Fibroblast of mammary gland (primary cell): ENCODE results near the gene PCDHA10.
"Not testable (repeated sequence)": the region's sequence is repeated elsewhere in the genome, so short reads cannot be mapped to it uniquely, and the experiment has no call there.

Experiments
- DNase-seq: peaks from one replicate; pipeline ENCODE4 v3.0.0-alpha.2; 2010; ENCODE audit warnings: low read depth
- H3K4me3 ChIP-seq: 2 replicates; pipeline ENCODE4 v1.5.1; 2011; ENCODE audit warnings: low read depth, mild to moderate bottlenecking, low read length, moderate library complexity; ENCODE audit not compliant: control insufficient read depth
- TF ChIP-seq, protein P1 (sequence below): conservative IDR thresholded peaks from 2 replicates; pipeline ENCODE4 v1.5.1; 2011; ENCODE audit warnings: low read depth, low read length, inconsistent platforms; ENCODE audit not compliant: control insufficient read depth, insufficient read depth

The PCDHA10 gene

DNA sequence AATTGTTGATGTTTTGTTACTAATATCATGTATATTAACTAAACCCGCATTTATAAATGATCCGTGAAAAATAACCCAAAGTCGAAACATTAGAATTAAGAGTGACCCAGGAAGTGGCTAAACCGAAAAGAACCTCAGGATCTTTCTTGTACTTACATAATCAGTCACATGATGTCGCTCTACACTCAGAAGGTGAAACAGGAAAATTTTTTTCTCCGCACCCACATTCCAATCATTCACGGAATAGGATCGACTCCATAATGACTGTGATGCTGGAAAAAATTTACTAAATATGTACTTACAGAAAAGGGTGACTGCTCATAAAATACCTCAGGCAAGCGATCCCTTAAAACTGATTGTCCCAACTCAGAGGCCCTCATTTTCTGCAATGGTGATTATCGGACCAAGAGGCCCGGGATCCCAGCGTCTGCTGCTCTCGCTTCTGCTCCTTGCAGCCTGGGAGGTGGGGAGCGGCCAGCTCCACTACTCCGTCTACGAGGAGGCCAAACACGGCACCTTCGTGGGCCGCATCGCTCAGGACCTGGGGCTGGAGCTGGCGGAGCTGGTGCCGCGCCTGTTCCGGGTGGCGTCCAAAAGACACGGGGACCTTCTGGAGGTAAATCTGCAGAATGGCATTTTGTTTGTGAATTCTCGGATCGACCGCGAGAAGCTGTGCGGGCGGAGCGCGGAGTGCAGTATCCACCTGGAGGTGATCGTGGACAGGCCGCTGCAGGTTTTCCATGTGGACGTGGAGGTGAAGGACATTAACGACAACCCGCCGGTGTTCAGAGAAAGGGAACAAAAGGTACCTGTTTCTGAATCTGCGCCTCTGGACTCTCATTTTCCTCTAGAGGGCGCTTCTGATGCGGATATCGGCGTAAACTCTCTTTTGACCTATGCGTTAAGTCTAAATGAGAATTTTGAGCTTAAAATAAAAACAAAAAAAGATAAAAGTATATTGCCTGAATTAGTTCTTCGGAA lies 19.7 kb downstream of the PCDHA10 start, which contains the start of gene PCDHA12:
Gene PCDHA12 (plus strand): TSS at position 224 of the 981 bp plus-strand sequence. CDS start 165 bp downstream, at position 389.
- TF ChIP-seq, protein P1, sequence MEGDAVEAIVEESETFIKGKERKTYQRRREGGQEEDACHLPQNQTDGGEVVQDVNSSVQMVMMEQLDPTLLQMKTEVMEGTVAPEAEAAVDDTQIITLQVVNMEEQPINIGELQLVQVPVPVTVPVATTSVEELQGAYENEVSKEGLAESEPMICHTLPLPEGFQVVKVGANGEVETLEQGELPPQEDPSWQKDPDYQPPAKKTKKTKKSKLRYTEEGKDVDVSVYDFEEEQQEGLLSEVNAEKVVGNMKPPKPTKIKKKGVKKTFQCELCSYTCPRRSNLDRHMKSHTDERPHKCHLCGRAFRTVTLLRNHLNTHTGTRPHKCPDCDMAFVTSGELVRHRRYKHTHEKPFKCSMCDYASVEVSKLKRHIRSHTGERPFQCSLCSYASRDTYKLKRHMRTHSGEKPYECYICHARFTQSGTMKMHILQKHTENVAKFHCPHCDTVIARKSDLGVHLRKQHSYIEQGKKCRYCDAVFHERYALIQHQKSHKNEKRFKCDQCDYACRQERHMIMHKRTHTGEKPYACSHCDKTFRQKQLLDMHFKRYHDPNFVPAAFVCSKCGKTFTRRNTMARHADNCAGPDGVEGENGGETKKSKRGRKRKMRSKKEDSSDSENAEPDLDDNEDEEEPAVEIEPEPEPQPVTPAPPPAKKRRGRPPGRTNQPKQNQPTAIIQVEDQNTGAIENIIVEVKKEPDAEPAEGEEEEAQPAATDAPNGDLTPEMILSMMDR, result no peak
- H3K4me3 ChIP-seq, result no peak within 1 kb of the TSS
- no peak for DNase-seq

DNA sequence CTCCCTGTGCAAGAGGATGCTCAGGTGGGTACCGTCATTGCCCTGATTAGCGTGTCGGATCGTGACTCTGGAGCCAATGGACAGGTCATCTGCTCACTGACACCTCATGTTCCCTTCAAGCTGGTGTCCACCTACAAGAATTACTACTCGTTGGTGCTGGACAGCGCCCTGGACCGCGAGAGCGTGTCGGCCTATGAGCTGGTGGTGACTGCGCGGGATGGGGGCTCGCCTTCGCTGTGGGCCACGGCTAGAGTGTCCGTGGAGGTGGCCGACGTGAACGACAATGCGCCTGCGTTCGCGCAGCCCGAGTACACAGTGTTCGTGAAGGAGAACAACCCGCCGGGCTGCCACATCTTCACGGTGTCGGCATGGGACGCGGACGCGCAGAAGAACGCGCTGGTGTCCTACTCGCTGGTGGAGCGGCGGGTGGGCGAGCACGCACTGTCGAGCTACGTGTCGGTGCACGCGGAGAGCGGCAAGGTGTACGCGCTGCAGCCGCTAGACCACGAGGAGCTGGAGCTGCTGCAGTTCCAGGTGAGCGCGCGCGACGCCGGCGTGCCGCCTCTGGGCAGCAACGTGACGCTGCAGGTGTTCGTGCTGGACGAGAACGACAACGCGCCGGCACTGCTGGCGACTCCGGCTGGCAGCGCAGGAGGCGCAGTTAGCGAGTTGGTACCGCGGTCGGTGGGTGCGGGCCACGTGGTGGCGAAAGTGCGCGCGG lies 21.0 kb downstream of the PCDHA10 start:
- H3K4me3 ChIP-seq, DNase-seq: not testable (repeated sequence)

DNA sequence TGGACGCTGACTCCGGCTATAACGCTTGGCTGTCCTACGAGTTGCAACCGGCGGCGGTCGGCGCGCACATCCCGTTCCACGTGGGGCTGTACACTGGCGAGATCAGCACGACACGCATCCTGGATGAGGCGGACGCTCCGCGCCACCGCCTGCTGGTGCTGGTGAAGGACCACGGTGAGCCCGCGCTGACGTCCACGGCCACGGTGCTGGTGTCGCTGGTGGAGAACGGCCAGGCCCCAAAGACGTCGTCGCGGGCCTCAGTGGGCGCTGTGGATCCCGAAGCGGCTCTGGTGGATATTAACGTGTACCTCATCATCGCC lies 21.5 kb downstream of the PCDHA10 start:
- no peak for DNase-seq
- no peak overlapping the region for H3K4me3 ChIP-seq
- TF ChIP-seq, protein P1, result no peak

DNA sequence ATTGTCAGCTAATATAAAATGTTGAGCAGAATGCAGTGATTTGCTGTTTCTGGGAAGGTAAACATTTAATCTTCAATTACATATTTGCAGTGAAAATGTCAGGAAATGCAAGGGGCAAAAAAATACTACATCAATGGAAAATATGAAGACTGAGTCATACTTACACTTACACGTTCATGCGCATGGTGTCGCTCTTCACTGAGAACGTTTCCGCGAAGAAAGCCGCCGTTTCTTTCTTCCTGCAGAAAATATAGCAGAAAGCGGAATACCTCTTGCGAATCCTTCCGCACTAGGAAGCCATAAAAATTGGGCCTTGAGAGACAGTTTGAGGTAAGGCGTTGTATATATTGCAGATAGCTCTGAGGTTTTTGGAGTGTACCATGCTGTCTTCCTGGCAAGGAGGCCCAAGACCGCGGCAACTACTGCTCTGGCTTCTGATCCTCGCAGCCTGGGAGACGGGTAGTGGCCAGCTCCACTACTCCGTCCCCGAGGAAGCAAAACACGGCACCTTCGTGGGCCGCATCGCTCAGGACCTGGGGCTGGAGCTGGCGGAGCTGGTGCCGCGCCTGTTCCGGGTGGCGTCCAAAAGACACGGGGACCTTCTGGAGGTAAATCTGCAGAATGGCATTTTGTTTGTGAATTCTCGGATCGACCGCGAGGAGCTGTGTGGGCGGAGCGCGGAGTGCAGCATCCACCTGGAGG lies 26.3 kb downstream of the PCDHA10 start, which contains the start of gene PCDHA13:
Gene PCDHA13 (plus strand): TSS at position 236 of the 702 bp plus-strand sequence. CDS start 145 bp downstream, at position 381.
- TF ChIP-seq, protein P1, result peak; percentile 19
- H3K4me3 ChIP-seq, result no peak within 1 kb of the TSS
- peak; percentile 23 for DNase-seq

DNA sequence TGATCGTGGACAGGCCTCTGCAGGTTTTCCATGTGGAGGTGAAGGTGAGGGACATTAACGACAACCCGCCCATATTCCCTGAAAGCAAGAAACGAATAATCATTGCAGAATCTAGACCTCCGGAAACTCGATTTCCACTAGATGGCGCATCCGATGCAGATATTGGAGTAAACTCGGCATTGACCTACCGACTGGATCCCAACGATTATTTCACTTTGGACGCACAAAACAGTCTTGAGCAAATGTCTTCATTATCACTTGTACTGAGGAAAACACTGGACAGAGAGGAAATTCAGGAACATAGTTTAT lies 26.8 kb downstream of the PCDHA10 start:
- TF ChIP-seq, protein P1, result no peak
- DNase-seq, result peak; percentile 5
- no peak overlapping the region for H3K4me3 ChIP-seq

DNA sequence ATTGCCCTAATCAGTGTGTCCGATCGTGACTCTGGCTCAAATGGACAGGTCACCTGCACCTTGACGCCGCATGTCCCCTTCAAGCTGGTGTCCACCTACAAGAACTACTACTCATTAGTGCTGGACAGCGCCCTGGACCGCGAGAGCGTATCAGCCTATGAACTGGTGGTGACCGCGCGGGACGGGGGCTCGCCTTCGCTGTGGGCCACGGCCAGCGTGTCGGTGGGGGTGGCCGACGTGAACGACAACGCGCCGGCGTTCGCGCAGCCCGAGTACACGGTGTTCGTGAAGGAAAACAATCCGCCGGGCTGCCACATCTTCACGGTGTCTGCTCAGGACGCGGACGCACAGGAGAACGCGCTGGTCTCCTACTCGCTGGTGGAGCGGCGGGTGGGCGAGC lies 27.7 kb downstream of the PCDHA10 start:
- no peak for DNase-seq
- TF ChIP-seq, protein P1, result no peak
- no peak overlapping the region for H3K4me3 ChIP-seq
